Small intestine (tissue), 7 donors: ENCODE measurements around the gene TMEM217. TPM values are rescaled to one million over a fixed set of nuclear protein-coding genes. Genes with fewer than 3 reads are reported as not detected.

Experiments
- DNase-seq, 2 donors: peaks; one replicate each; pipeline versions ENCODE4 v3.0.0 to v3.0.0-alpha.2; 2013
- FAIRE-seq: peaks from 2 replicates; lab custom pipeline; 2012; peaks lifted over from hg19 to GRCh38; lab: Jason Lieb, UNC
- H3K27ac ChIP-seq, 3 donors: one replicate each; pipeline ENCODE4 v1.5.1; 2013; ENCODE audit warnings: low read length in 2 of 3, mild to moderate bottlenecking in 2 of 3, control low read depth in 1 of 3, inconsistent platforms in 1 of 3, low read depth in 1 of 3, moderate library complexity in 1 of 3
- H3K27me3 ChIP-seq, 3 donors: one replicate each; pipeline ENCODE4 v1.6.1; 2013; ENCODE audit warnings: low read length in 3 of 3, inconsistent platforms in 1 of 3; ENCODE audit not compliant: control insufficient read depth in 3 of 3, insufficient read depth in 3 of 3
- H3K36me3 ChIP-seq, 3 donors: one replicate each; pipeline ENCODE4 v1.6.1; 2013; ENCODE audit warnings: low read length in 3 of 3, inconsistent platforms in 1 of 3, low read depth in 1 of 3, mild to moderate bottlenecking in 1 of 3, moderate library complexity in 1 of 3; ENCODE audit not compliant: control insufficient read depth in 3 of 3, insufficient read depth in 2 of 3
- H3K4me1 ChIP-seq, 3 donors: one replicate each; pipeline ENCODE4 v1.6.1; 2013; ENCODE audit warnings: low read length in 2 of 3, inconsistent platforms in 1 of 3, low read depth in 1 of 3, mild to moderate bottlenecking in 1 of 3, moderate library complexity in 1 of 3; ENCODE audit not compliant: control insufficient read depth in 3 of 3, insufficient read depth in 2 of 3
- H3K4me3 ChIP-seq, 3 donors: one replicate each; pipeline ENCODE4 v1.5.1; 2013; ENCODE audit warnings: low read length in 3 of 3, control low read depth in 1 of 3, inconsistent platforms in 1 of 3, low read depth in 1 of 3, mild to moderate bottlenecking in 1 of 3, moderate library complexity in 1 of 3
- H3K9me3 ChIP-seq, 2 donors: one replicate each; pipeline ENCODE4 v1.6.1; 2013; ENCODE audit warnings: low read depth in 1 of 2, low read length in 1 of 2; ENCODE audit not compliant: control insufficient read depth in 2 of 2, insufficient read depth in 1 of 2
- WGBS, 3 donors: extraction: QIAGEN DNeasy Blood & Tissue Kit; methylation state at CpG; one replicate each; pipeline ENCODE4 v1.1.7; 2013; 5-methylcytosine and 5-hydroxymethylcytosine counted together
- polyA plus RNA-seq, 4 donors: library from polyadenylated mRNA; stranded (reverse) in 3 of 4; unstranded in 1 of 4; fragments of 200-250 nt in 3 of 4; fragments of 120-200 nt in 1 of 4; gene quantifications; one replicate each; pipeline versions ENCODE4 v1.2.1 to v1.2.3, GENCODE V29; 2013
- donor health status: healthy with polysubstance abuse.
- donor health status: control.
- donor health status: control.
- donor health status: Bipolar disorder and iron deficiency.
- donor health status: healthy.

TMEM217 gene
- polyA plus RNA-seq, 4 donors = 0.38 to 1.6 (median 0.84) TPM

DNA sequence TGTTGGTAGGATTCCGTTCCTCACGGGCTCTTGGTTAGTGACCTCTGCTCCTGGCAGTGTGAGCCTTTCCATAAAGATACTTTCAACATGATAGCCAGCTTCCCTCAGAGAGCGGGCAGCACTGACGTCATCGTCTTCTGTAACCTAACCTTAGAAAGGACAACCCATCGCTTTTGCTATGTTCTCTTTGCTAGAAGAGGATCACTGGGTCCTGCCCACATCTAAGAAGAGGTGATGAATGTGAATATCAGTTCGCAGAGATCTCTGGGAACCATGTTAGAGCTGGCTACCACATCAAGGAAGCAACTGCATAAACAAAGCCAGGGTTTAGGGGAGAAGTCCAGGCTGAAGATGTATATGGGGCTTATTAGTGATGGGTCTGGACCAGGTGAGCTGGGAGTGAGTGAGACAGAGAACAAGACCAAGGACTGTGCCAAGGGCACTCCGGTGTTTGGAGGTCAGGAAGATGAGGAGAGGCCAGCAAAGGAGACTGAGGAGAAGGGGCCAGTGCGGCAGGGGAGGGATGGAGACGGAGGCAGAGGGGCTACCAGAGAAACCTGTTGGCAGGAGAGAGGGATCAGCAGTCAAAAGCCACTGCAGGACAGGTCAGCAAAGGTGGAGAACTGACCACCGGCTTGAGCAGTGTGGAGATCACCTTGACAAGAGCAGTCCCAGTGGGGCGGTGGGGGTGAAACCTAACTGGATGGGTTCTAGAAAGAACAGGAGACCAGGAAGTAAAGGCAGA, 48.3 kb downstream of the TMEM217 start:
- peak overlapping the region in 1 of 3 donors; percentile 68 for H3K27ac ChIP-seq
- WGBS, 3 donors = 80 to 86% (median 86%) methylated on average over 12 of the region's 12 CpGs
- FAIRE-seq = no peak

DNA sequence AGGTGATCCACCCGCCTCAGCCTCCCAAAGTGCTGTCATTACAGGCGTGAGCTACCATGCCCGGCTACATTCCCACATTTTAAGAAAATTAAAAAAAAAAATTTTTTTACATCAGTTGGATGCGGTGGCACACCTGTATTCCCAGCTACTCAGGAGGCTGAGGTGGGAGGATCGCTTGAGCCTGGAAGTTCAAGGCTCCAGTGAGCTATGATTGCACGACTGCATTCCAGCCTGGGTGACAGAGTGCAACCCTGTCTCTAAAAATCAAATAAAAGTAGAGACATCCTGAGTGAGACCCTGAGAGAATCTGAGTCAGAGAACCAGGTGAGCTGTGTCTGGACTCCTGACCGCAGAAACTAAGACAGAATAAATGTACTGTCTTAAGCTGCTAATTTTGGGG, 49.2 kb downstream of the TMEM217 start:
- Histone ChIP-seq H3K4me1 (peaks cover 3 to 15% (median 6%) of the 10 kb centered on the region in 3 donors), H3K27me3 (no peaks in the 10 kb centered on the region), H3K27ac (no peak overlapping the region), H3K9me3 (no peaks in the 10 kb centered on the region), H3K4me3 (no peak overlapping the region), H3K36me3 (no peaks in the 10 kb centered on the region)
- 83 to 92% (median 89%) methylated on average over 7 of the region's 7 CpGs for WGBS, 3 donors
- FAIRE-seq (no peak), DNase-seq (no peak)

More for the DNA sequence above, 48.3 kb downstream of the TMEM217 start:
- Histone ChIP-seq H3K36me3 (no peaks in the 10 kb centered on the region), H3K9me3 (no peaks in the 10 kb centered on the region), H3K4me3 (no peak overlapping the region), H3K27me3 (no peaks in the 10 kb centered on the region), H3K4me1 (peaks cover 3 to 8% (median 6%) of the 10 kb centered on the region in 3 donors)
- DNase-seq = no peak

DNA sequence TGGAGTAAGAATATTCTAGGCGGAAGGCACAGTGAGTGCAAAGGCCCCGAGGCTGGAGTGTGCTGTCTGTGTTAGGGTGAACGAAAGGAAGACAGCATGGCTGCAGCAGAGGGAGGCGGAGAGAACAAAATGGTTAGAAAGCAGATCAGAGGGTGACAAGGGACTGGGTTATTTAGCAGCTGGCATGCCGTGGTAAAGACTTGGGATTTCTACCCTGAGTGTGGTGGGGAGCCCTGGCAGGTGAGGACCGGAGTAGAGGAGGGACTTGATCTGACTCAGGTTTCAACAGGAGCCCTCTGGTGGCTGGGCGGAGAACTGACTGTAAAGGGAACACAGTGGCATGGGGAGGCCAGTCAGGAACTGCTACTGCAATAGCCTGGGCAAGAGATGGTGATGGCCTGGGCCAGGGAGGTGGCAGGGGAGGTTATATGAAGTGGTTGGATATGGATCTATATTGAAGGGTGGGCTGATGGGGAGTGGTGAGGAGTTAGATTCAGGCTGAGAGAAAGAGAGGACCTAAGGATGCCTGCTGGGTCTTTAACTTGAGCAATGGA, 50.0 kb downstream of the TMEM217 start:
- DNase-seq = peak; percentile 89 to 92
- FAIRE-seq = no peak
- Histone ChIP-seq H3K9me3 (no peaks in the 10 kb centered on the region), H3K4me1 (peaks cover 3 to 22% (median 6%) of the 10 kb centered on the region in 3 donors), H3K36me3 (no peaks in the 10 kb centered on the region), H3K27ac (no peak overlapping the region), H3K27me3 (no peaks in the 10 kb centered on the region), H3K4me3 (no peak overlapping the region)
- 53 to 62% (median 54%) methylated on average over 7 of the region's 7 CpGs for WGBS, 3 donors

DNA sequence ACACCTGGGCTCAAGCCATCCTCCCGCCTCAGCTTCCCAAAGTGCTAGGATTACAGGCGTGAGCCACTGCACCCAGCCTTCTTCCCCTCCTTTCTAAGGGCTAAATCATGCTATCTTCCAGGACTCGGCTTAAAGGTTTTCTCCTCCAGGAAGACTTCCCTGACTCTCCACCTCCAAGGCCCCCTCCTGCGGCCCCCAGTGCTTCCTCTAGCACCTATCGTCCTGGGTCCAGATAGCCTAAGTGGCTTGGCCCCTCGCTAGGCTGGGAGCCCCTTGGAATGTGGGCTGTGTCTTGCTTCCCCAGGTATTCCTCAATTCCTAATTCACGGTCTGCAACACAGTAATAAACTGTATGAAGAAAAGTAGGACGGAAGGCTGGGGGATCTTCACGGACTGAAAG, 51.3 kb downstream of the TMEM217 start:
- H3K36me3 ChIP-seq = no peaks in the 10 kb centered on the region
- DNase-seq (no peak), FAIRE-seq (no peak)
- H3K9me3 ChIP-seq = no peaks in the 10 kb centered on the region
- WGBS, 3 donors = 92 to 95% (median 95%) methylated on average over 9 of the region's 9 CpGs
- no peaks in the 10 kb centered on the region for H3K27me3 ChIP-seq
- no peak overlapping the region for H3K4me3 ChIP-seq
- no peak overlapping the region for H3K27ac ChIP-seq
- peaks cover 3 to 32% (median 9%) of the 10 kb centered on the region in 3 donors for H3K4me1 ChIP-seq

DNA sequence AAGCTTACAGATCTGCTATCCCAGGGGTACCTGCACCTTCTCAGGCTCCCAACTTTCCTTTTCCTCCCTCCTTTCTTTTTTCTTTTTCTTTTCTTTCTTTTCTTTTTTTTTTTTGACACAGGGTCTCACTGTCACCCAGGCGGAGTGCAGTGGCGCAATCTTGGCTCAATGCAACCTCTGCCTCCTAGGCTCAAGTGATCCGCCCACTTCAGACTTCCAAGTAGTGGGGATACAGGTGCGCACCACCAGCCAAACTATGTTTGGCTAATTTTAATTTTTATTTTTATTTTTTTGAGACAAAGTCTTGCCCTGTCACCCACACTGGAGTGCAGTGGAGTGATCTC, 52.0 kb downstream of the TMEM217 start:
- no peak for FAIRE-seq
- no peak overlapping the region for H3K27ac ChIP-seq
- peaks cover 3 to 35% (median 9%) of the 10 kb centered on the region in 3 donors for H3K4me1 ChIP-seq
- no peak for DNase-seq
- 85 to 91% (median 87%) methylated on average over 4 of the region's 4 CpGs for WGBS, 3 donors
- H3K27me3 ChIP-seq = no peaks in the 10 kb centered on the region
- no peaks in the 10 kb centered on the region for H3K36me3 ChIP-seq
- no peak overlapping the region for H3K4me3 ChIP-seq
- no peaks in the 10 kb centered on the region for H3K9me3 ChIP-seq

DNA sequence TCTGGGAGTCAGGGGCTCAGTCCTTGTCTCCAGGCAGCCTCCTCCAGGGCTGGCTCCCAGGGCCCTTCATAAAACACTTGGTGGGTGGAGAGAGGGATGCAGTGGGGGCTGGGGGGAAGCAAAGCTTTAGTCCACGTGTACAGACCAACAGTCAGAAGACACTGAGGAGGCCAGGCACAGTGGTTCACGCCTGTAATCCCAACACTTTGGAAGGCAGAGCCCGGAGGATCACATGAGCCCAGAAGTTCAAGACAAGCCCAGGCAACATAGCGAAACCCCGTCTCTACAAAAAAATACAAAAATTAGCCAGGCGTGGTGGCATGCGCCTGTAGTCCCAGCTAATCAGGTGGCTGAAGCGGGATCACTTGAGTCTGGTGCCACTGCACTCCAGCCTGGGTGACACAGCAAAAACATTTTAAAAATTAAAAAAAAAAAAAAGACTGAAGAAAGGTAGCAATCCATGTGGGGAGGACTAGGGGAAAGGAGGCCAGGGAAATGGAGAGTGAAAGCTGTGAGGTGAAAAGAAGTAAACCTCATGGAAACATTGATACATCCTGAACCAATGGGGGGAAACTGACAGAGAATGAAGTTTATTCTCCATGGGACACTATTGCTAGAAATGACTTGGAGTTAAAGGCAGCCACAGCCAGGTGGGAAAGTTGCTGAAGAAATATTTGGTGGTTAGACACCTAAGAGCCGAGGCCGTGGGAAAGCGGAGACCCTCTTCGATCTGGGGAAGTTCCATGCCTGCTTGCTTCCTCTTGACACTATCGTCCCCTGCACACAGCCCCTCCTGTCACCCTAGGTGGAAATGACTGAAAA, 52.6 kb downstream of the TMEM217 start:
- WGBS, 3 donors = 64 to 80% (median 74%) methylated on average over 13 of the region's 13 CpGs
- no peak for DNase-seq

DNA sequence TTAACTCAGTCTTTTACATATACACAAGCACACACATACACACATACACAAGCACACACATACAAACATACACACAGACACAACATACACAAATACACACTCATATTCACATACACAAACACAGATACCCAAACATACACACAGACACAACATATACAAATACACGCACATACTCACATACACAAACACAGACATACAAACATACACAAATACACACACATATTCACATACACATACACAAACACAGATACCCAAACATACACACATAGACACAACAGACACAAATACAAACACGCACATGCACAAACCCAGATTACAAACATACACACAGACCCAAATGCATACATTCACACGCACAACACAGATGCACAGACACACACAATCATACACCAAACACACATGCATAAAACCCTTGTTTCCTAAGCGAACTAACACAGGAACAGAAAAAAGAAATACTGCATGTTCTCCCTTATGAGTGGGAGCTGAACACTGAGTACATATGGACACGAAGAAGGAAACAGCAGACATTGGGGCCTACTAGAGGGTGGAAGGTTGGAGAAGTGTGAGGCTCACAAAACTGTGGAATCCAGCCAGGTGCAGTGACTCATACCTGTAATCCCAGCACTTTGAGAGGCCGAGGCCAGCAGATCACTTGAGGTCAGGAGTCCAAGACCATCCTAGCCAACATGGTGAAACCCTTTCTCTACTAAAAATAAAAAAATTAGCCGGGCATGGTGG, 53.8 kb downstream of the TMEM217 start:
- H3K36me3 ChIP-seq = no peaks in the 10 kb centered on the region
- peaks cover 3 to 39% (median 9%) of the 10 kb centered on the region in 3 donors for H3K4me1 ChIP-seq
- WGBS, 3 donors = 33 to 60% (median 40%) methylated on average over 7 of the region's 7 CpGs
- FAIRE-seq (no peak), DNase-seq (peak; percentile 88 to 96)
- H3K27me3 ChIP-seq = no peaks in the 10 kb centered on the region
- H3K9me3 ChIP-seq = no peaks in the 10 kb centered on the region
- no peak overlapping the region for H3K4me3 ChIP-seq
- peak overlapping the region; percentile 6 to 79 (median 37) for H3K27ac ChIP-seq

More for the DNA sequence above, 52.6 kb downstream of the TMEM217 start:
- Histone ChIP-seq H3K4me1 (peaks cover 3 to 35% (median 9%) of the 10 kb centered on the region in 3 donors), H3K4me3 (no peak overlapping the region), H3K27me3 (no peaks in the 10 kb centered on the region), H3K27ac (peak overlapping the region in 1 of 3 donors; percentile 30), H3K36me3 (no peaks in the 10 kb centered on the region), H3K9me3 (no peaks in the 10 kb centered on the region)
- FAIRE-seq = no peak
